WTC11 (cell line): ENCODE results near the gene PRKAG2.

Source experiments
- CDX4 ChIP-seq: fragments of 250-450 bp; sonication (Bioruptor Pico); IDR thresholded peaks from 2 replicates; pipeline ENCODE4 v1.9.0; 2021; ENCODE audit warnings: moderate library complexity, mild to moderate bottlenecking, inconsistent platforms, borderline replicate concordance
- CTCF ChIP-seq: fragments of 200-600 bp; IDR thresholded peaks from 2 replicates; pipeline ENCODE4 v1.8.0; 2022; ENCODE audit warnings: antibody characterized with exemption
- E2F5 ChIP-seq: sonication (generic); formaldehyde crosslinking; IDR thresholded peaks from 2 replicates; pipeline ENCODE4 v1.8.1; 2022; ENCODE audit warnings: mild to moderate bottlenecking, moderate library complexity, missing genetic modification reagents
- ERG ChIP-seq: fragments of 250-450 bp; sonication (Bioruptor Pico); IDR thresholded peaks from 2 replicates; pipeline ENCODE4 v1.8.0; 2021; ENCODE audit warnings: mild to moderate bottlenecking
- FOXJ3 ChIP-seq: sonication (generic); formaldehyde crosslinking; IDR thresholded peaks from 2 replicates; pipeline ENCODE4 v1.9.0; 2021; ENCODE audit warnings: missing genetic modification reagents, mild to moderate bottlenecking, borderline replicate concordance
- IRF2 ChIP-seq: sonication (generic); formaldehyde crosslinking; IDR thresholded peaks from 2 replicates; pipeline ENCODE4 v1.8.0; 2022; ENCODE audit warnings: low read depth, missing genetic modification reagents, borderline replicate concordance
- MXD4 ChIP-seq: fragments of 250-450 bp; sonication (Bioruptor Pico); IDR thresholded peaks from 2 replicates; pipeline ENCODE4 v1.8.0; 2021; ENCODE audit warnings: mild to moderate bottlenecking, moderate library complexity, borderline replicate concordance
- NFE2L1 ChIP-seq: sonication (generic); formaldehyde crosslinking; IDR thresholded peaks from 2 replicates; pipeline ENCODE4 v1.8.1; 2023; ENCODE audit warnings: missing genetic modification reagents
- NR1H2 ChIP-seq: sonication (generic); formaldehyde crosslinking; IDR thresholded peaks from 2 replicates; pipeline ENCODE4 v1.9.0; 2021; ENCODE audit warnings: mild to moderate bottlenecking, moderate library complexity, missing genetic modification reagents
- SP1 ChIP-seq: sonication (generic); formaldehyde crosslinking; conservative IDR thresholded peaks from 2 replicates; pipeline ENCODE4 v1.8.1; 2022; ENCODE audit warnings: missing genetic modification reagents
- ZBTB21 ChIP-seq: sonication (generic); formaldehyde crosslinking; IDR thresholded peaks from 2 replicates; pipeline ENCODE4 v1.8.1; 2023; ENCODE audit warnings: mild to moderate bottlenecking, missing genetic modification reagents, borderline replicate concordance
- ZNF263 ChIP-seq: sonication (generic); formaldehyde crosslinking; IDR thresholded peaks from 2 replicates; pipeline ENCODE4 v1.8.1; 2022; ENCODE audit warnings: low read depth, mild to moderate bottlenecking, moderate library complexity, missing genetic modification reagents

- TF ChIP-seq FOXJ3 (CRISPR knock-in tag) (no peak), CTCF (no peak), ZNF263 (CRISPR knock-in tag) (no peak), ZBTB21 (CRISPR knock-in tag) (no peak), CDX4 (no peak), E2F5 (no peak), IRF2 (CRISPR knock-in tag) (no peak), NR1H2 (no peak), SP1 (no peak), ERG (CRISPR knock-in tag) (no peak), NFE2L1 (CRISPR knock-in tag) (no peak), MXD4 (CRISPR knock-in tag) (no peak)
These were observed 290.2 kb downstream of the PRKAG2 start for GRCh38 chr7:151586531-151587260.
